B cell (primary cell): Measurements from ENCODE around the gene ANTKMT. TPM values are rescaled to one million over a fixed set of nuclear protein-coding genes. Genes with fewer than 3 reads are reported as not detected.

Experiments
- ATAC-seq: fragments of 200-7000 bp; cut with Tn5 transposase; one replicate; pipeline ENCODE4 v1.10.0; 2021; ENCODE audit warnings: low read depth, mild to moderate bottlenecking, moderate number of reproducible peaks, moderate library complexity
- CTCF ChIA-PET: fragments of 350-600 bp; sonication (Branson Sonifier 250); formaldehyde crosslinking; loops from one replicate; lab custom pipeline; 2021; ENCODE audit warnings: antibody characterized with exemption, inconsistent platforms; lab: Charles Lee
- POLR2A ChIA-PET: fragments of 350-600 bp; sonication (Branson Sonifier 250); formaldehyde crosslinking; loops from one replicate; lab custom pipeline; 2021; ENCODE audit warnings: antibody characterized with exemption; lab: Charles Lee
- DNase-seq: peaks from one replicate; pipeline ENCODE4 v3.0.0; 2013
- H2AFZ ChIP-seq: 2 replicates; pipeline ENCODE4 v1.6.1; 2012; ENCODE audit warnings: mild to moderate bottlenecking, low read depth, low read length; ENCODE audit not compliant: insufficient read depth, poor library complexity, severe bottlenecking
- H3K27ac ChIP-seq, 2 donors: 1 replicate in 1 of 2; 2 replicates in 1 of 2; pipeline ENCODE4 v1.5.1; 2012 to 2013; ENCODE audit warnings: low read length in 2 of 2, mild to moderate bottlenecking in 2 of 2, moderate library complexity in 1 of 2
- H3K27me3 ChIP-seq, 4 experiments: fragments of 200-600 bp in 1 of 4; sonication (generic) in 1 of 4; replicated peaks in 1 of 4; 1 replicate in 2 of 4; 2 replicates in 2 of 4; pipeline versions ENCODE4 v1.6.1 to v1.7.0; 2013 to 2016; ENCODE audit warnings: low read length in 3 of 4, mild to moderate bottlenecking in 2 of 4, mixed read lengths in 1 of 4, moderate library complexity in 1 of 4; ENCODE audit not compliant: insufficient read depth in 4 of 4, control insufficient read depth in 3 of 4; ENCODE audit errors: control extremely low read depth in 1 of 4
- H3K36me3 ChIP-seq, 2 experiments: replicated peaks in 1 of 2; 1 replicate in 1 of 2; 2 replicates in 1 of 2; pipeline versions ENCODE4 v1.6.1 to v1.7.1; 2013; ENCODE audit warnings: low read length in 1 of 2; ENCODE audit not compliant: insufficient read depth in 2 of 2, control insufficient read depth in 1 of 2; ENCODE audit errors: control extremely low read depth in 1 of 2, extremely low read depth in 1 of 2
- H3K4me1 ChIP-seq, 2 donors: fragments of 200-600 bp in 1 of 2; sonication (generic) in 1 of 2; 1 replicate in 1 of 2; 2 replicates in 1 of 2; pipeline versions ENCODE4 v1.5.1 to v1.6.1; 2013 to 2017; ENCODE audit warnings: low read length in 2 of 2; ENCODE audit not compliant: control insufficient read depth in 2 of 2, insufficient read depth in 2 of 2
- H3K4me2 ChIP-seq: replicated peaks from 2 replicates; pipeline ENCODE3; 2012; ENCODE audit warnings: mild to moderate bottlenecking, low read depth, low read length; ENCODE audit not compliant: poor library complexity, severe bottlenecking
- H3K4me3 ChIP-seq, 5 experiments: fragments of 200-600 bp in 1 of 5; sonication (generic) in 1 of 5; 1 replicate in 3 of 5; 2 replicates in 2 of 5; pipeline versions ENCODE4 v1.5.1 to v1.7.0; 2011 to 2016; ENCODE audit warnings: low read length in 4 of 5, mild to moderate bottlenecking in 4 of 5, low read depth in 2 of 5, control low read depth in 1 of 5, moderate library complexity in 1 of 5; ENCODE audit not compliant: insufficient read depth in 1 of 5; ENCODE audit errors: control extremely low read depth in 1 of 5, extremely low read depth in 1 of 5
- H3K79me2 ChIP-seq: fragments of 200-600 bp; sonication (generic); one replicate; pipeline ENCODE4 v1.6.0; 2016; ENCODE audit warnings: low read length; ENCODE audit not compliant: control insufficient read depth, insufficient read depth
- H3K9ac ChIP-seq: fragments of 200-600 bp; sonication (generic); 2 replicates; pipeline ENCODE4 v1.6.1; 2017; ENCODE audit warnings: mild to moderate bottlenecking, low read length, moderate library complexity
- H3K9me3 ChIP-seq, 3 donors: one replicate each; pipeline versions ENCODE4 v1.6.1 to v1.7.1; 2013; ENCODE audit warnings: low read length in 2 of 3; ENCODE audit not compliant: control insufficient read depth in 2 of 3, insufficient read depth in 1 of 3; ENCODE audit errors: control extremely low read depth in 1 of 3
- H4K20me1 ChIP-seq: 2 replicates; pipeline ENCODE4 v1.6.0; 2012; ENCODE audit warnings: mild to moderate bottlenecking, low read length; ENCODE audit not compliant: insufficient read depth, control insufficient read depth, poor library complexity, severe bottlenecking
- H3K27ac Mint-ChIP-seq: one replicate; pipeline ENCODE4 v1.8.0; 2021; ENCODE audit warnings: mixed read lengths
- H3K27me3 Mint-ChIP-seq: one replicate; pipeline ENCODE4 v1.8.0; 2021; ENCODE audit warnings: mixed read lengths
- H3K4me1 Mint-ChIP-seq: one replicate; pipeline ENCODE4 v1.8.0; 2021; ENCODE audit warnings: mixed read lengths
- H3K4me3 Mint-ChIP-seq: one replicate; pipeline ENCODE4 v1.8.0; 2021; ENCODE audit warnings: mixed read lengths
- H3K9me3 Mint-ChIP-seq: one replicate; pipeline ENCODE4 v1.8.0; 2022; ENCODE audit warnings: mixed read lengths; ENCODE audit not compliant: insufficient read depth
- EZH2 ChIP-seq: IDR thresholded peaks from 2 replicates; pipeline ENCODE4 v1.6.1; 2012; ENCODE audit warnings: borderline replicate concordance, low read depth, mild to moderate bottlenecking, moderate library complexity, low read length; ENCODE audit not compliant: insufficient read depth, poor library complexity, severe bottlenecking
- WGBS: methylation state at CpG from one replicate; pipeline ENCODE4 v1.1.5; 2013; ENCODE audit warnings: missing lambda C conversion rate; ENCODE audit not compliant: insufficient coverage; 5-methylcytosine and 5-hydroxymethylcytosine counted together
- intact Hi-C: fragments of 100-400 bp; cut with micrococcal nuclease; formaldehyde crosslinking; loops from one replicate; pipeline ENCODE4 v1.10.0; 2022
- polyA plus RNA-seq: library from polyadenylated mRNA; depleted of rRNA; stranded (reverse); fragments of >200 nt; gene quantifications from 2 replicates; pipeline ENCODE4 v1.2.3, GENCODE V29; 2012
- total RNA-seq, 2 donors: library from RNA; stranded (reverse); fragments of 120-200 nt in 1 of 2; gene quantifications; 1 replicate in 1 of 2; 2 replicates in 1 of 2; pipeline versions ENCODE4 v1.2.3 to v1.2.4, GENCODE V29; 2013 to 2022
- TF ChIP-seq, protein P1 (sequence below): fragments of 200-600 bp; IDR thresholded peaks from one replicate; pipeline ENCODE4 v1.8.0; 2022; ENCODE audit warnings: antibody characterized with exemption, mild to moderate bottlenecking

Gene ANTKMT
- total and polyA plus RNA-seq, 2 donors (not counting 1 experiment from before 2014, with no cell fraction given): 41.0 to 54.1 TPM

DNA sequence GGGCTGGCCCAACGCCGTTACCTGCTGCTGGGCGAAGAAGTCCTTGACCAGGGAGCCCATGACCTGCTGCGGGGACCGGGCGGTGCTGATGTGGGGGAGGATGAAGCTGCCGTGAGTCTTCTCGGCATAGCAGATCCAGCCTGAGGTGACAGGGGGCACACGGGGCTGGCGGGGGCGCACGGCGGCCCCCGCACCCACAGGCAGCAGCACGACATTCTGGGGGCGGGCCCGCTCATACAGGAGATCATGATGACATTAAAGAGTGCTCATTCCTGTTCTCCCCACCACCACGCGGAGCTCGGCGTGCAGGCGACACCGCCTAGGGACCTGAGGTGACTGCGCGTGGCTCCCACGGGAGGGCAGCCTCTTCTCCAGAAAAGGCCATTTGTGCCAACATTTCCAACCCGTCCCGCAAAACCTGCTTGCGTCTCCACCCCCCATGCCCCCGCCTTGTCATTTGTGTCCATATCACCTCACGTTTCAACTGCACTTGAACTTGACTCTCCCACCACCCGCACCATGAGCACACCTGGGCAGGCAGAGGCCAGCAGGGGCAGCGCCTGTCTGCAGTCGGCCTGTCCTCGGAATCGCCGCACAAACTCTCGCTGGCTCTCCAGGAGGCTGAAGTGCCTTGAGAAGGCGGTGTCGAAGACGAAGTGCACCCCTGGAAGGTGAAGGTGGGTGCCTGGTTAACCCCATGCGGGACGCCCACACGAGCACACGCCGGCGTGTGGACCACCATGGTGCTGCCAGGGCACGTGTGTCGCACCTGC, 13.4 kb downstream of the ANTKMT start:
- no peak overlapping the region for H3K27ac Mint-ChIP-seq
- TF ChIP-seq, protein P1, sequence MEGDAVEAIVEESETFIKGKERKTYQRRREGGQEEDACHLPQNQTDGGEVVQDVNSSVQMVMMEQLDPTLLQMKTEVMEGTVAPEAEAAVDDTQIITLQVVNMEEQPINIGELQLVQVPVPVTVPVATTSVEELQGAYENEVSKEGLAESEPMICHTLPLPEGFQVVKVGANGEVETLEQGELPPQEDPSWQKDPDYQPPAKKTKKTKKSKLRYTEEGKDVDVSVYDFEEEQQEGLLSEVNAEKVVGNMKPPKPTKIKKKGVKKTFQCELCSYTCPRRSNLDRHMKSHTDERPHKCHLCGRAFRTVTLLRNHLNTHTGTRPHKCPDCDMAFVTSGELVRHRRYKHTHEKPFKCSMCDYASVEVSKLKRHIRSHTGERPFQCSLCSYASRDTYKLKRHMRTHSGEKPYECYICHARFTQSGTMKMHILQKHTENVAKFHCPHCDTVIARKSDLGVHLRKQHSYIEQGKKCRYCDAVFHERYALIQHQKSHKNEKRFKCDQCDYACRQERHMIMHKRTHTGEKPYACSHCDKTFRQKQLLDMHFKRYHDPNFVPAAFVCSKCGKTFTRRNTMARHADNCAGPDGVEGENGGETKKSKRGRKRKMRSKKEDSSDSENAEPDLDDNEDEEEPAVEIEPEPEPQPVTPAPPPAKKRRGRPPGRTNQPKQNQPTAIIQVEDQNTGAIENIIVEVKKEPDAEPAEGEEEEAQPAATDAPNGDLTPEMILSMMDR: no peak
- TF ChIP-seq EZH2: no peak
- H3K4me3 Mint-ChIP-seq: no peak overlapping the region
- H2AFZ ChIP-seq: no peak overlapping the region
- no peaks in the 10 kb centered on the region for H3K9me3 Mint-ChIP-seq
- H3K27ac ChIP-seq: no peak overlapping the region
- no peak overlapping the region for H3K4me2 ChIP-seq
- H3K36me3 ChIP-seq: peaks cover 0 to 52% of the 10 kb centered on the region in 2 experiments
- H3K4me1 Mint-ChIP-seq: peaks cover 12% of the 10 kb centered on the region
- no peak overlapping the region for H3K4me3 ChIP-seq
- H3K27me3 Mint-ChIP-seq: no peaks in the 10 kb centered on the region
- H3K4me1 ChIP-seq: peaks cover 11 to 21% of the 10 kb centered on the region in 2 donors
- ATAC-seq (no peak), DNase-seq (no peak)
- no peaks in the 10 kb centered on the region for H3K27me3 ChIP-seq
- peaks cover 2% of the 10 kb centered on the region for H3K79me2 ChIP-seq
- WGBS: 94% methylated on average over 49 of the region's 49 CpGs
- peaks cover 4% of the 10 kb centered on the region for H4K20me1 ChIP-seq
- POLR2A ChIA-PET: interaction anchor here (1.7 kb wide), 1 partner anchor 13 kb away, joined by 5 read pairs; the partner anchor contains the start of gene ANTKMT
- intact Hi-C loops: no loop called here
- no peak overlapping the region for H3K9ac ChIP-seq
- CTCF ChIA-PET: no interaction called here
- no peaks in the 10 kb centered on the region for H3K9me3 ChIP-seq
